Measurements from ENCODE around the gene CCDC187. TPM values are rescaled to one million over a fixed set of nuclear protein-coding genes. Genes with fewer than 3 reads are reported as not detected.

The CCDC187 gene
- total and polyA plus RNA-seq, 2 of the 8 experiments (the other 6 are each of a cell fraction or from before 2014, with no cell fraction given), result 0.02 TPM; not detected in 1

DNA sequence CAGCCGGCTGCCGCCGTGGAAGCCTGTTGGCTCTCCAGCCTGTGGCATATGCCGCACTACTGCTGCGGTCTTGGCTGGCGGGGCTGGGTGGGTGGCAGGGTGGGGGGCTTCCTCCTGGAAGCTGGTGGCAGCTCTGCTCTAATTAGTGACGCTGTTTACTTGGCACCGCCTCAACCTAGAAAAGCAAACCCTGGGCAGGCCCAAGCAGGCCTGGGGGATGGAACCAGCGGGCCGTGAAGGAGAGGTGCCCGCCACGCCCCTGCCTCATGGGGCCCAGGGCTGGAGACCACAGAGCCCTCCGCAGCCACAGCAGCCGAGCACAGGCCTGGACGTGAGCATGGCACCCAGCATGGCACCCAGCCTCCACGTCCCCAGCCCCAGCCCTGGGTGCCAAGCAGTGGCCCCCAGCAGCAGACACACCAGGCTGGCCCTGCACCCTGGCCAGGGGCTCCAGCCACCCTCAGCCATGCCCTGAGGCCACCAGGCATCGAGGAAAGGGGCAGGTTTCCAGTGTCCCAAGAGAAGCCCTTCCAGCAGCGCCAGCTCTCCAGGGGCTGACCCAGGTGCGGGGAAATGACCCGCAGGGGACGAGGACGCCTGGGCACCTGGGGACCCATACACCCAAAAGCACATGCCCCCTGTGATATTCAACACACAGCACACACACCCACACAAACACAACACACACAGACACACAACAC is 5.4 kb upstream of the CCDC187 start (continued):
- TF ChIP-seq, protein P1, sequence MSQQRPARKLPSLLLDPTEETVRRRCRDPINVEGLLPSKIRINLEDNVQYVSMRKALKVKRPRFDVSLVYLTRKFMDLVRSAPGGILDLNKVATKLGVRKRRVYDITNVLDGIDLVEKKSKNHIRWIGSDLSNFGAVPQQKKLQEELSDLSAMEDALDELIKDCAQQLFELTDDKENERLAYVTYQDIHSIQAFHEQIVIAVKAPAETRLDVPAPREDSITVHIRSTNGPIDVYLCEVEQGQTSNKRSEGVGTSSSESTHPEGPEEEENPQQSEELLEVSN (IDR thresholded peaks at IDR 0.05), result no peak
- no peak for TF ChIP-seq POLR2A (IDR thresholded peaks at IDR 0.05; ENCODE audit: control extremely low read depth in 1 of 2, low read depth in 2 of 2, low read length in 2 of 2)
- no peak for TF ChIP-seq FOSL1 (IDR thresholded peaks at IDR 0.05; ENCODE audit: insufficient read depth, low read depth, low read length)
